A549 (cell line): ENCODE results near the gene EML2. TPM values are rescaled to one million over a fixed set of nuclear protein-coding genes. Genes with fewer than 3 reads are reported as not detected.

Source experiments
- ATAC-seq, 2 experiments: fragments of 200-7000 bp in 1 of 2; fragments of >200 bp in 1 of 2; cut with Nextera tagmentation in 1 of 2; cut with Tn5 transposase in 1 of 2; 3 replicates each; pipeline versions ENCODE4 v1.8.0 to v1.9.1; 2018 to 2020; ENCODE audit warnings: mild to moderate bottlenecking in 1 of 2, moderate library complexity in 1 of 2
- CTCF ChIA-PET: fragments of 300-600 bp; sonication (Branson Sonifier 250); formaldehyde crosslinking; extraction: SDS; loops from one replicate; lab custom pipeline; 2021; ENCODE audit warnings: antibody characterized with exemption, inconsistent platforms; lab: Yijun Ruan, JAX
- POLR2A ChIA-PET: fragments of 350-600 bp; formaldehyde crosslinking; extraction: SDS; loops from one replicate; lab custom pipeline; 2021; ENCODE audit warnings: antibody characterized with exemption, inconsistent platforms; lab: Yijun Ruan, JAX
- DNase-seq, 2 experiments: peaks; one replicate each; pipeline versions ENCODE4 v3.0.0 to v3.0.0-alpha.2; 2011 to 2016; ENCODE audit warnings: low read depth in 1 of 2, low spot score in 1 of 2
- FAIRE-seq: peaks from 2 replicates; lab custom pipeline; 2011; peaks lifted over from hg19 to GRCh38; lab: Jason Lieb, UNC
- H3K27ac ChIP-seq, 2 experiments: fragments of >200 bp; sonication (Bioruptor Twin); formaldehyde crosslinking; 3 replicates each; pipeline ENCODE4 v1.5.1; 2016 to 2017
- H3K4me1 ChIP-seq: fragments of >200 bp; sonication (Bioruptor Twin); formaldehyde crosslinking; 3 replicates; pipeline ENCODE4 v1.6.1; 2016
- H3K4me2 ChIP-seq: fragments of >200 bp; sonication (Bioruptor Twin); formaldehyde crosslinking; 3 replicates; pipeline ENCODE4 v1.6.1; 2016
- H3K4me3 ChIP-seq: fragments of >200 bp; sonication (Bioruptor Twin); formaldehyde crosslinking; 3 replicates; pipeline ENCODE4 v1.5.1; 2016
- H3K9me3 ChIP-seq: fragments of >200 bp; sonication (Bioruptor Twin); formaldehyde crosslinking; 3 replicates; pipeline ENCODE4 v1.6.1; 2016
- CBX8 ChIP-seq: fragments of 200-600 bp; sonication (generic); IDR thresholded peaks from 2 replicates; pipeline ENCODE4 v1.6.1; 2016
- CEBPB ChIP-seq, 2 experiments: fragments of >200 bp in 1 of 2; sonication (Bioruptor Twin) in 1 of 2; formaldehyde crosslinking in 1 of 2; IDR thresholded peaks; 2 replicates each; pipeline ENCODE4 v1.6.1; 2012 to 2016
- EHF ChIP-seq: fragments of 250-450 bp; sonication (Bioruptor Pico); IDR thresholded peaks from 2 replicates; pipeline ENCODE4 v1.5.0; 2020; ENCODE audit warnings: mild to moderate bottlenecking
- FOXS1 ChIP-seq: fragments of 250-450 bp; sonication (Bioruptor Pico); IDR thresholded peaks from 2 replicates; pipeline ENCODE4 v1.5.0; 2020; ENCODE audit warnings: mild to moderate bottlenecking, moderate library complexity
- GATA3 ChIP-seq: IDR thresholded peaks from 2 replicates; pipeline ENCODE4 v1.6.1; 2012; ENCODE audit warnings: borderline replicate concordance
- HOXA7 ChIP-seq: fragments of 250-450 bp; sonication (Bioruptor Pico); IDR thresholded peaks from 2 replicates; pipeline ENCODE4 v1.5.0; 2020; ENCODE audit warnings: mild to moderate bottlenecking, moderate library complexity
- HOXB5 ChIP-seq: fragments of 250-450 bp; sonication (Bioruptor Pico); IDR thresholded peaks from 2 replicates; pipeline ENCODE4 v1.5.0; 2020; ENCODE audit warnings: mild to moderate bottlenecking, moderate library complexity
- KDM1A ChIP-seq: fragments of 200-600 bp; sonication (generic); IDR thresholded peaks from 2 replicates; pipeline ENCODE4 v1.6.1; 2016; ENCODE audit warnings: low read depth, mild to moderate bottlenecking
- MAZ ChIP-seq: fragments of 150-350 bp; IDR thresholded peaks from 2 replicates; pipeline ENCODE4 v1.6.1; 2014; ENCODE audit warnings: antibody characterized with exemption, low read depth, low read length, borderline replicate concordance
- NPAS2 ChIP-seq: fragments of 250-450 bp; sonication (Bioruptor Pico); IDR thresholded peaks from 2 replicates; pipeline ENCODE4 v1.8.0; 2022; ENCODE audit warnings: mild to moderate bottlenecking, moderate library complexity, borderline replicate concordance
- NR3C1 ChIP-seq: fragments of >200 bp; sonication (Bioruptor Twin); formaldehyde crosslinking; IDR thresholded peaks from 3 replicates; pipeline ENCODE4 v1.6.1; 2017
- PHF8 ChIP-seq: fragments of 200-600 bp; sonication (generic); IDR thresholded peaks from 2 replicates; pipeline ENCODE4 v1.6.1; 2016; ENCODE audit warnings: low read depth, mild to moderate bottlenecking, antibody characterized with exemption, moderate library complexity, borderline replicate concordance
- POLR2A ChIP-seq: IDR thresholded peaks from 2 replicates; pipeline ENCODE4 v1.6.1; 2012; ENCODE audit warnings: mild to moderate bottlenecking, low read length
- RAD21 ChIP-seq, 2 experiments: fragments of >200 bp in 1 of 2; sonication (Bioruptor Twin) in 1 of 2; formaldehyde crosslinking in 1 of 2; IDR thresholded peaks in 1 of 2; conservative IDR thresholded peaks in 1 of 2; 2 replicates in 1 of 2; 3 replicates in 1 of 2; pipeline ENCODE4 v1.6.1; 2012 to 2018; ENCODE audit warnings: inconsistent platforms in 1 of 2
- RFX5 ChIP-seq: fragments of 450-650 bp; IDR thresholded peaks from 2 replicates; pipeline ENCODE4 v1.7.1; 2014; ENCODE audit warnings: antibody characterized with exemption, mild to moderate bottlenecking, moderate library complexity
- WGBS: methylation state at CpG from one replicate; pipeline ENCODE4 v1.1.6; 2017; ENCODE audit errors: missing lambda C conversion rate; 5-methylcytosine and 5-hydroxymethylcytosine counted together
- polyA plus RNA-seq, 4 experiments: library from polyadenylated mRNA; depleted of rRNA in 3 of 4; stranded (reverse); fragments of >200 nt; fragmentation: RNase III in 1 of 4; extraction: RNeasy Plus Mini Kit Qiagen cat#74134 plus additional on column Dnase treatment in 1 of 4; gene quantifications; 2 replicates in 3 of 4; 3 replicates in 1 of 4; pipeline ENCODE4 v1.2.3, GENCODE V29; 2011 to 2017
- TF ChIP-seq, protein P1 (sequence below): IDR thresholded peaks from 2 replicates; pipeline ENCODE4 v1.6.1; 2012; ENCODE audit warnings: low read depth, borderline replicate concordance
- TF ChIP-seq, protein P2 (sequence below): fragments of >200 bp; sonication (Bioruptor Twin); formaldehyde crosslinking; IDR thresholded peaks from 3 replicates; pipeline ENCODE4 v1.5.1; 2016
- TF ChIP-seq, protein P3 (sequence below): fragments of 200-600 bp; sonication (generic); IDR thresholded peaks from 2 replicates; pipeline ENCODE4 v1.6.1; 2016; ENCODE audit warnings: antibody characterized with exemption, mild to moderate bottlenecking, moderate library complexity
- TF ChIP-seq, protein P4 (sequence below): IDR thresholded peaks from 2 replicates; pipeline ENCODE4 v1.6.1; 2012

EML2 gene
- polyA plus RNA-seq, 2 of the 4 experiments (the other 2 are of a cell fraction), result 22.7 to 25.9 TPM

DNA sequence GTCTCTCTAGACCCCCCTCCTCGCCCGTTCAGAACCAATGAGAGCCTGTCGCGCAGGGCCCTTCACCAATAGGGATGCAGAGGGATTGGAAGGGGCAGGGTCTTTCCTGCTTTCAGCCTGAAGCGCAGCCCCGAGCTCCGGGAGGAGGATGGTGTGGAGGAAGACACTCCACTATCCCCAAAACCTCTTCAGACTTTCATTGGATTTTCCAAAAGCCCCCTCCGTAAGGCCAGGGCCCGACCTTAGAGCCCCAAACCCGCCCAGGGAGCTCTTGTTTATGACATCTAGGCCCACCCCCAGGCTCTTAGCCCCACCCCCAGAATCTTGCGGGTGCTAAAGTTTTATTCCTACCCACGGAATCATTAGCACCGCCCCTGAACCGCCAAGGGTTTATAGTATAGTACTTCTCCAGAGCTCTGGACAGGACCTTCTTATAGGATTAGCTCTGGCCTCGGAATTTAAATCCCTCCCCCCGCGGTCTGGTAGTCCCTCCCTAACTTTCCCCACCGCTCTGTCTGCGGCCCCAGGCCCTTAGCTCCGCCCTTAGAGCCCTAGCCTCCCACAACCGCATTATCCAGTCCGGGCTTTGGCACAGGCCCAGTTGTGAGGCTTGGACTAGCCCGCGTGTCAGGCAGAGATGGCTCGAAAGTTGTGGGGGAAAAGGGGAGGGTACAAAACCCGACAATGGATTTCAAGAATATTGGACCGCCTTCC is 6.6 kb upstream of the EML2 start (continued):
- TF ChIP-seq GATA3 (0 out of 2 replicates have a peak, but pooled peaks have one; percentile 15), CEBPB (IDR thresholded peaks at IDR 0.05) (no peak), CBX8 (no peak), HOXA7 (CRISPR knock-in tag) (no peak), NR3C1 (no peak), HOXB5 (CRISPR knock-in tag) (peak; percentile 43; the same call in 1 of the 2 replicates), NPAS2 (CRISPR knock-in tag) (no peak), EHF (CRISPR knock-in tag) (no peak), MAZ (no peak), POLR2A (no peak), RFX5 (peak; percentile 57; the same call in 1 of the 2 replicates), RAD21 (conservative IDR thresholded peaks at IDR 0.05 in 1 of 2, IDR thresholded peaks at IDR 0.05 in 1 of 2) (0 out of 5 replicates have a peak, but pooled peaks of 1 of the 2 experiments have one; percentile 13), PHF8 (no peak), KDM1A (peak; percentile 71)
- TF ChIP-seq, protein P1, sequence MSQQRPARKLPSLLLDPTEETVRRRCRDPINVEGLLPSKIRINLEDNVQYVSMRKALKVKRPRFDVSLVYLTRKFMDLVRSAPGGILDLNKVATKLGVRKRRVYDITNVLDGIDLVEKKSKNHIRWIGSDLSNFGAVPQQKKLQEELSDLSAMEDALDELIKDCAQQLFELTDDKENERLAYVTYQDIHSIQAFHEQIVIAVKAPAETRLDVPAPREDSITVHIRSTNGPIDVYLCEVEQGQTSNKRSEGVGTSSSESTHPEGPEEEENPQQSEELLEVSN, result peak; percentile 66; the same call in 1 of the 2 replicates
- TF ChIP-seq, protein P2, sequence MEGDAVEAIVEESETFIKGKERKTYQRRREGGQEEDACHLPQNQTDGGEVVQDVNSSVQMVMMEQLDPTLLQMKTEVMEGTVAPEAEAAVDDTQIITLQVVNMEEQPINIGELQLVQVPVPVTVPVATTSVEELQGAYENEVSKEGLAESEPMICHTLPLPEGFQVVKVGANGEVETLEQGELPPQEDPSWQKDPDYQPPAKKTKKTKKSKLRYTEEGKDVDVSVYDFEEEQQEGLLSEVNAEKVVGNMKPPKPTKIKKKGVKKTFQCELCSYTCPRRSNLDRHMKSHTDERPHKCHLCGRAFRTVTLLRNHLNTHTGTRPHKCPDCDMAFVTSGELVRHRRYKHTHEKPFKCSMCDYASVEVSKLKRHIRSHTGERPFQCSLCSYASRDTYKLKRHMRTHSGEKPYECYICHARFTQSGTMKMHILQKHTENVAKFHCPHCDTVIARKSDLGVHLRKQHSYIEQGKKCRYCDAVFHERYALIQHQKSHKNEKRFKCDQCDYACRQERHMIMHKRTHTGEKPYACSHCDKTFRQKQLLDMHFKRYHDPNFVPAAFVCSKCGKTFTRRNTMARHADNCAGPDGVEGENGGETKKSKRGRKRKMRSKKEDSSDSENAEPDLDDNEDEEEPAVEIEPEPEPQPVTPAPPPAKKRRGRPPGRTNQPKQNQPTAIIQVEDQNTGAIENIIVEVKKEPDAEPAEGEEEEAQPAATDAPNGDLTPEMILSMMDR, result no peak
- TF ChIP-seq, protein P3, sequence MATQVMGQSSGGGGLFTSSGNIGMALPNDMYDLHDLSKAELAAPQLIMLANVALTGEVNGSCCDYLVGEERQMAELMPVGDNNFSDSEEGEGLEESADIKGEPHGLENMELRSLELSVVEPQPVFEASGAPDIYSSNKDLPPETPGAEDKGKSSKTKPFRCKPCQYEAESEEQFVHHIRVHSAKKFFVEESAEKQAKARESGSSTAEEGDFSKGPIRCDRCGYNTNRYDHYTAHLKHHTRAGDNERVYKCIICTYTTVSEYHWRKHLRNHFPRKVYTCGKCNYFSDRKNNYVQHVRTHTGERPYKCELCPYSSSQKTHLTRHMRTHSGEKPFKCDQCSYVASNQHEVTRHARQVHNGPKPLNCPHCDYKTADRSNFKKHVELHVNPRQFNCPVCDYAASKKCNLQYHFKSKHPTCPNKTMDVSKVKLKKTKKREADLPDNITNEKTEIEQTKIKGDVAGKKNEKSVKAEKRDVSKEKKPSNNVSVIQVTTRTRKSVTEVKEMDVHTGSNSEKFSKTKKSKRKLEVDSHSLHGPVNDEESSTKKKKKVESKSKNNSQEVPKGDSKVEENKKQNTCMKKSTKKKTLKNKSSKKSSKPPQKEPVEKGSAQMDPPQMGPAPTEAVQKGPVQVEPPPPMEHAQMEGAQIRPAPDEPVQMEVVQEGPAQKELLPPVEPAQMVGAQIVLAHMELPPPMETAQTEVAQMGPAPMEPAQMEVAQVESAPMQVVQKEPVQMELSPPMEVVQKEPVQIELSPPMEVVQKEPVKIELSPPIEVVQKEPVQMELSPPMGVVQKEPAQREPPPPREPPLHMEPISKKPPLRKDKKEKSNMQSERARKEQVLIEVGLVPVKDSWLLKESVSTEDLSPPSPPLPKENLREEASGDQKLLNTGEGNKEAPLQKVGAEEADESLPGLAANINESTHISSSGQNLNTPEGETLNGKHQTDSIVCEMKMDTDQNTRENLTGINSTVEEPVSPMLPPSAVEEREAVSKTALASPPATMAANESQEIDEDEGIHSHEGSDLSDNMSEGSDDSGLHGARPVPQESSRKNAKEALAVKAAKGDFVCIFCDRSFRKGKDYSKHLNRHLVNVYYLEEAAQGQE, result peak; percentile 32; the same call in 1 of the 2 replicates
- TF ChIP-seq, protein P4, sequence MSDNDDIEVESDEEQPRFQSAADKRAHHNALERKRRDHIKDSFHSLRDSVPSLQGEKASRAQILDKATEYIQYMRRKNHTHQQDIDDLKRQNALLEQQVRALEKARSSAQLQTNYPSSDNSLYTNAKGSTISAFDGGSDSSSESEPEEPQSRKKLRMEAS, result peak; percentile 80

DNA sequence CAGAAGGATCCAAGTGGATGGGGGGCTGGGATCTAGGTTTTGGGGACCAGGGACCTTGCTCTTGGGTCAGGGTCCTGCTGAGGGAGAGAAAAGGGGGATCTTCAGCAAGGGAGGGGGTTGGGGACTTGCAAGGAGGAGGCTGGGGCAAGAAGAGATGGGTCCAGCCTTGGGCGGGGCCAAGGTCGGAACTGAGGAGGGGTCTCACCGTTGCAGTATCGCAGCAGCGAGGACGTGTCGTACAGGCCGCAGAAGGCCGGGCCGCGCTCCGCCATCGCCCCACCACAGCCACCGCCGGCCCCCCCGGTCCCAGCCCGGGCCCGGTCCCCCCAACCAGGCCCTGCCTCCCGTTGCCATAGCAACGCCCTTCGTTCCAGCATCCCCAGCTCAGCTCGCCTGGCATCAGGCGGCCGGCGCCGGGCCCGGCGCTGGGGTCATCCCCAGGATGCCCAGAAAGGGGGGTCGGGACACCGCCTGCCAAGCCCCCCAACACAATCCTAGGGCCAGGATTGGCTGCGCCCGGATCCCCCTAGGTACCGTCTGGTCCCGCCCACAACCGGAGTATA is 6.0 kb upstream of the EML2 start:
- ChIA-PET CTCF (interaction anchor here (0.6 to 7.8 kb wide), 16 partner anchors 8 to 243 kb away, joined by 3 to 91 read pairs (median 4); partner anchors contain the start of gene OPA3), POLR2A (interaction anchor here (0.8 to 1.7 kb wide), 8 partner anchors 15 to 178 kb away, joined by 3 to 7 read pairs (median 4); partner anchors contain the start of genes FOSB, QPCTL and SNRPD2)
- peaks cover 33% of the 10 kb centered on the region for H3K4me1 ChIP-seq
- DNase-seq, result no peak
- no peaks in the 10 kb centered on the region for H3K9me3 ChIP-seq
- TF ChIP-seq KDM1A (peak; percentile 85), RFX5 (peak; percentile 84), FOXS1 (no peak)
- ATAC-seq, result 0 out of 6 replicates have a peak, but pooled peaks of 1 of the 2 experiments have one; percentile 0
- H3K27ac ChIP-seq, result peak overlapping the region in 1 of 2 experiments; percentile 8; a peak in 1 of 6 replicates
- H3K4me3 ChIP-seq, result peak overlapping the region; percentile 48
- peak overlapping the region; percentile 69 for H3K4me2 ChIP-seq
- no peak for FAIRE-seq
- WGBS, result 52% methylated on average over 27 of the region's 35 CpGs
